MV-4-11 (cell line): ENCODE measurements around the gene RNF152.

Source experiments
- DNase-seq: peaks from one replicate; lab custom pipeline; 2025; lab: John Stamatoyannopoulos, UW

Gene RNF152

GRCh38 chr18:61854578-61855448 lies 38.0 kb downstream of the RNF152 start:
- no peak for DNase-seq

DNA sequence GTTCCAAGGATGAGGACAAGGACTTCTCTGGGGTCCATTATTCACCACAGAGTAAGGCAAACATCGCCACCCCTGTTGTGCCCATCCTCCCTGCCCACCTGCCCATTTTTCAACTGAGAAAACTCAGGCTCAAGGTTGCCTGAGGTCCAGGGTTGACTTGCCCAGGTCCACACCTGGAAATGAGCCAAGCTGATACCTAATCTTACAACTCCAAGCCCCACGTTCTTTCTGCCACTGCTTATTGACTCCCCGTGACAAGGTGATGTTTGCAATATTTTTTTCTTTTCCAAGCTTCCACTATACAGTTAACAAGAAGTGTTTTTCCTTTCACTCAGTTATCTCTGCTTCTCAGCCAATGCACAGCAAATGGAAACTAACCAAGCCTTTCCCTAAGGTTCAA lies 39.0 kb downstream of the RNF152 start:
- DNase-seq: no peak

GRCh38 chr18:61852496-61852895 lies 40.3 kb downstream of the RNF152 start:
- DNase-seq: no peak

DNA sequence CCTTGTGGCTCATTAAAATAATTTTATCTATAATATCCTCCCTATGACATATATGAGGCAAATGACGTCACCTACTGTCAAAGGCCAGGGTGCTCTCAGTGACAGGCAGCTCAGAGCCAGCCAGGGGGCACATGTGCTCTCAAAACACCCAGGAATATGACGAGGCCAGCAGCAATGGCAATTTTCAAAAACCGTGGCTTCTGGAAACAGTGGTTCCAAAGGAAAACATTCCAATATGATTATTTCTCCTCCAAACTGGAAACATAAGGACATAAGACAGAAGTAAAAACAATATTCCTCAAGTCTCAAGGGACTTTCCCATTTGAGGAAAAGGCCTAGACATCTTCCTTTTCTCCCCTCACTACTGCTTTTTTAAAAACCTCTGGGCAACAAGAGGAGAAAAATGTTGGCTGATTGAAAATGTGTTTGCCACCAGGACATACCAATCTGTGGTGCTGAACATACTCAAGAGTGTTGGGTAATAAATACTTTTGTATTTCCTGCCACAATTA lies 40.8 kb downstream of the RNF152 start:
- no peak for DNase-seq

- DNase-seq: no peak
These were observed 41.5 kb downstream of the RNF152 start for GRCh38 chr18:61851279-61851678.

DNA sequence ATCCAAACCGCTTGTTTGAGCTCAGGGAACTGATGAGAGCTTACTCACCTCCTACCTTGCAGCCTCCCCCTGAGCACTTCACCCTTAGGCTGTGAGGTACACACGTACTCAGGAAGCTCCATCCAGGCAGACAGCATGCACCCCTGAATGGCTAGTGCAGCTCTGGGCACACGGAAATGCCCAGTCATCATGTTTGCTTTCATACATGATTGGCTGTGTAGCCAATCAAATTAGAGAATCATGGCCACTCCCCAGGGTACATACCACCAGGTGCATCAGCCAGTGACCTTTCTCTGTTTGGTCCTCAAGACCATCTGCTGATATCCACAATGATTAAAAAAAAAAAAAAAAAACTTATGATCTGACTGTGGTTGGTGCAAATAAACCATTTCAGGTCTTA lies 42.1 kb downstream of the RNF152 start:
- no peak for DNase-seq

DNA sequence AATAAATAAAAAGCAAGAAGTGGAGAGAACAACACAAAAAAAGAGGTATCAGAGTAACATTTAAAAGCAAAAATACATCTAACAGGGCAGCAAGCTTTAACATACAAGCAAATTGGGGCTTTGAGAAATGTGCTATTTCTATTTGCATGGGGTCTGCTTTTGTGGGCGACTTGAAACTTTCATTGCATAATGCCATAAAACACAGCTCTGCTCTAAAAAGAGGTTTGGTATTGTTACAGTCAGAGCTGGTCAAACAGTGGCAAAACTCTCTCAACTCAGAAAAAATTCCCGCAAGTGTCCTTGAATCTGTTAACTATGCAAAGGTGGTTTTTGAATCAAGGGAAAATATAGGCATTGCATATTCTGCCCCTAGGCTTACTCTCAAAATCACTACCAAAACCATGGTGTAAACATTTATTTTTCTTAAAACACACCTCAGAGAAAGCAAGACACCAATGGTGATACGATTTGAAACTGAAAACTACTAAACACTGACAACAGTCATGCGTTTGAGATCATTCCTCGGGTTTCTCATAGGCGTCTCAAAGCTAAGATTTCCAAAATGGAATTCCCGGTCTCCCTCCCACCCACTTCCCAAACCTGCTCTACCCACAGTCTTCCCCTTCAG lies 45.5 kb downstream of the RNF152 start:
- DNase-seq: no peak

GRCh38 chr18:61845197-61845596 lies 47.6 kb downstream of the RNF152 start:
- no peak for DNase-seq

GRCh38 chr18:61844726-61845125 lies 48.1 kb downstream of the RNF152 start:
- DNase-seq: no peak

GRCh38 chr18:61842146-61842545 lies 50.7 kb downstream of the RNF152 start:
- no peak for DNase-seq

DNA sequence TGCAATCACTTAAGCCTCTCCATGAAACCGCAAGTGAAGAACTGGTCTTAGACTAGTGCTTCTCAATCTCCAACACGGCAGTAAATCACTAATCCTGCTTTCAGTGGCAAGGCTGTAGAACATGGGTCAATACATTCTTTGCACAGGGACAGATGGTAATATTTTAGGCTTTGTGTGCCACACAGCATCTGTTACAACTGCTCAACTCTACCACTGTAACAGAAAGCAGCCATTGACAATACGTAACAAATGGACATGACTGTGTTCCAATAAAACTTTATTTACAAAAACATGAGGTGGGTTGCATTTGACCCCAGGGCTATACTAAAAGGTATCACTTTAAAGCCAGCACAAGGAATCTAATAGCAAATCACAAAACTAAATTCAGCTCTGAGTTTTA lies 51.1 kb downstream of the RNF152 start:
- no peak for DNase-seq

DNA sequence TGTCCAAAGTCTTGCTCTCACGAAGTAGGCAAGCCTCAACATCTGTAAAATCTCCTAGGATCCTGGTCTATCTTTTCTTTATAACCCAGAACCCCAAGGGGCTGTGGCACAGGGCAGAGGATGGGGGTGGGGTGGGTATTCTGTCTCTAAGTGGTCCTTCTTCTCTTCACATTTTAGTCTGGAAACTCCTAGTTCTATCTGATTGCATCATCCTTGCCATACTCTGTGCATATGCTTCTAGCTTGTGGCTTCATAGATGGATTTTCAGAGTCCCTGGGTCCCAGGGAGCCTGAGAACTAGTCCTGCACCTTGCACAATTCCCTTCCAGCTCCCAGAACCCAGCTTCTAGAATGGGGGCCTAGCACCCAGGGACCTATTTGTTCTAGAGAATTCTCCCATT lies 52.5 kb downstream of the RNF152 start:
- peak; percentile 14 for DNase-seq

GRCh38 chr18:61838521-61838920 lies 54.3 kb downstream of the RNF152 start:
- DNase-seq: no peak

- no peak for DNase-seq
These were observed 58.8 kb downstream of the RNF152 start for GRCh38 chr18:61833978-61834377.

- DNase-seq: peak; percentile 93
These were observed 59.4 kb downstream of the RNF152 start for GRCh38 chr18:61833387-61833786.

DNA sequence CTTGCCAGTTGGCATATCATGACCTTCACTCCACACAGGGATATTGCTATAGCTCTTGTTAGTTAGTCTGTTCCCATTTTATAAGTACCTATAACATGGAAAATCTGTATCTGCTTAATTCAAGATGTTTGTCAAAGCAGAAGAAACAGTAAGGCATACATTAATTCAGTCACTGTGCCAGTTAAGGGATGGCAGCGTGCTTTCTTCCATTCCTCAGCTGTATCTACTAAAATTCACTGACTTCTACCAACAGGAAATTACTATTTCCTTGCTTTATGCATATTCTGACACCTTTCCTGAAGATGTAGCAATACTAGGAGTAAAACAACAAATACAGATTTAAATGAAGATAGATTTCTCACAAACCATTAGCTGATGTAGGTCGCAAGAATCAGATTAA lies 59.9 kb downstream of the RNF152 start:
- DNase-seq: no peak

GRCh38 chr18:61831071-61831470 lies 61.7 kb downstream of the RNF152 start:
- no peak for DNase-seq

GRCh38 chr18:61829108-61829507 lies 63.7 kb downstream of the RNF152 start:
- no peak for DNase-seq

- DNase-seq: peak; percentile 42
These were observed 65.2 kb downstream of the RNF152 start for GRCh38 chr18:61827591-61827990.

- DNase-seq: peak; percentile 52
These were observed 67.4 kb downstream of the RNF152 start for GRCh38 chr18:61825386-61825785.

DNA sequence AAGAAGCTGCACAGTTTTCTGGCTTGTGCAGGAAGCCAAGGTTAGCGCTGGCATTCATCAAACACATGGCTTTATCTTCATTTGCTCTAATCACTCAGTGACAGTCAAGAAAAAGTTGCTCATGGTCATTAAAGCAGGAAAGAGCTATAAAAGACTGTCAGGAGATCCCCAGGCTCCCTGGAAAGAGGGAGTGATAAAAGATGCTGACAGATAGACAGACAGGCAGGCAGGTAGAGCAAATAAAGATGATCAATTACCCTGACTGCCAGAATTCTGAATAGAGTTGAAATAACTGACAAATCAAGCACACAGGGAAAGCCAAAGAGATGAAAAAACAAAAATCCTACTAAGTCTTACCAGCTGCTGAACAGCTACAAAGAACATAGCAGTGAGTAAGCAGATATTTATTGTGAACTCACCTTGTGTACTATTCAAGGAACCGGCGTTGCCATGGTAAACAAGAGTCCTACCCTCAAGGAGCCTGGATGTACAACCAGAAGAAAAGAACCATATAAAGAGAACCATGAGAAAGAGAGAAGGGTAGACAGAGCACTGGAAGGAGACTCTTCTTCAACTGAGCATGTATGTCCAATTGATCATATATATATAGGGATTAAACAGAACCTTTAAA lies 68.0 kb downstream of the RNF152 start:
- no peak for DNase-seq

- DNase-seq: no peak
These were observed 69.2 kb downstream of the RNF152 start for GRCh38 chr18:61823595-61823994.

DNA sequence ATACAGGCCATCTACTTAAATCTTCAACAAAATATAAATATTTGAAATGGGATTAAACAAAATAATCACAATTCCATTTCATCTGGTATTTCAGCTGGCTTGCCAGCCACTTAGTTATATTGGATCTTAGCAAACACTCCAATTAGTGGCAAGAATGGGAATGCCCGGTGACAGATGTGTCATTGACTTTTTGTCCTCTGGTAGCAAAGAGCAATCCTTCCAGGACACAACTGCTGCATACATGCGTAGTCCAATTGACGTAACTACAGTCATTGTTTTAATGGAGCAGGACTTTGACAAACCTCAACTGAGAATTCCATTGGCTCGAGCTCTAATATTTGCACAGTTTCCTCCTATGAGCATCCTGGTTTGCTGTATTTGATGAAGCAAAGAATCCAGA lies 69.9 kb downstream of the RNF152 start:
- no peak for DNase-seq
